Suprapubic skin (tissue), 4 donors: ENCODE measurements around the gene NCDN.

Experiments
- CTCF ChIP-seq, 2 donors: fragments of 200-600 bp in 1 of 2; fragments of 450-650 bp in 1 of 2; sonication (generic) in 1 of 2; IDR thresholded peaks; one replicate each; pipeline ENCODE4 v1.5.1; 2016 to 2019; ENCODE audit warnings: antibody characterized with exemption in 2 of 2, mild to moderate bottlenecking in 1 of 2, moderate library complexity in 1 of 2
- EP300 ChIP-seq: sonication (generic); formaldehyde crosslinking; IDR thresholded peaks from one replicate; pipeline ENCODE4 v1.6.1; 2017; ENCODE audit warnings: antibody characterized with exemption
- POLR2AphosphoS5 ChIP-seq, 3 donors: sonication (generic); formaldehyde crosslinking; IDR thresholded peaks; one replicate each; pipeline ENCODE4 v1.6.1; 2017; ENCODE audit warnings: antibody characterized with exemption in 3 of 3

GRCh38 chr1:35555601-35556477, 1.8 kb upstream of the NCDN start:
- TF ChIP-seq CTCF (IDR thresholded peaks at IDR 0.05) (no peak), POLR2AphosphoS5 (IDR thresholded peaks at IDR 0.05) (no peak), EP300 (no peak)
